Activated CD4-positive, alpha-beta T cell treated with anti-CD3 and anti-CD28 coated beads for 1 hour (primary cell): ENCODE data around the gene AP3M1.

ENCODE experiments used
- DNase-seq: peaks from one replicate; pipeline ENCODE4 v3.0.0-alpha.2; 2020

AP3M1 gene

GRCh38 chr10:74077416-74077815, 73.2 kb downstream of the AP3M1 start:
- no peak for DNase-seq

- no peak for DNase-seq
Measured at GRCh38 chr10:74076961-74077360, 73.7 kb downstream of the AP3M1 start.

GRCh38 chr10:74075906-74076305, 74.7 kb downstream of the AP3M1 start:
- DNase-seq, result no peak

- no peak for DNase-seq
Measured at GRCh38 chr10:74072503-74072902, 78.1 kb downstream of the AP3M1 start.

- no peak for DNase-seq
Measured at GRCh38 chr10:74071157-74071556, 79.5 kb downstream of the AP3M1 start.
